K562 (cell line): Measurements from ENCODE around the gene TMEM234. TPM values are rescaled to one million over a fixed set of nuclear protein-coding genes. Genes with fewer than 3 reads are reported as not detected.

Experiments
- ARID1B ChIP-seq: fragments of 450-650 bp; IDR thresholded peaks from 2 replicates; pipeline ENCODE4 v1.6.1; 2016; ENCODE audit warnings: antibody characterized with exemption, mild to moderate bottlenecking, inconsistent platforms
- CEBPB ChIP-seq: fragments of 450-650 bp; IDR thresholded peaks from 2 replicates; pipeline ENCODE4 v1.6.1; 2016; ENCODE audit warnings: missing genetic modification characterization, missing compliant biosample characterization
- CHCHD3 ChIP-seq: fragments of 250-450 bp; sonication (Bioruptor Pico); IDR thresholded peaks from 2 replicates; pipeline ENCODE4 v2.1.2; 2022; ENCODE audit warnings: mild to moderate bottlenecking
- E2F3 ChIP-seq: fragments of 250-450 bp; sonication (Bioruptor Pico); IDR thresholded peaks from 2 replicates; pipeline ENCODE4 v1.4.0; 2020; ENCODE audit warnings: mild to moderate bottlenecking
- ESRRB ChIP-seq: fragments of 250-450 bp; sonication (Bioruptor Pico); IDR thresholded peaks from 2 replicates; pipeline ENCODE4 v1.5.0; 2020; ENCODE audit warnings: mild to moderate bottlenecking, moderate library complexity, borderline replicate concordance
- GABPB2 ChIP-seq: fragments of 250-450 bp; sonication (Bioruptor Pico); conservative IDR thresholded peaks from 2 replicates; pipeline ENCODE4 v1.5.1; 2021; ENCODE audit warnings: mild to moderate bottlenecking
- GTF2E2 ChIP-seq: fragments of 200-800 bp; sonication (Bioruptor generic); IDR thresholded peaks from 2 replicates; pipeline ENCODE4 v1.6.1; 2016; ENCODE audit warnings: missing genetic modification characterization, missing compliant biosample characterization
- HINFP ChIP-seq: fragments of 450-650 bp; conservative IDR thresholded peaks from 2 replicates; pipeline ENCODE4 v1.6.1; 2016; ENCODE audit warnings: missing genetic modification characterization, low read depth, mild to moderate bottlenecking, control low read depth, missing compliant biosample characterization
- KDM1A ChIP-seq, 2 experiments: fragments of 450-650 bp; IDR thresholded peaks; 2 replicates each; pipeline ENCODE4 v1.6.1; 2016; ENCODE audit warnings: mild to moderate bottlenecking in 2 of 2
- LEF1 ChIP-seq: fragments of 450-650 bp; IDR thresholded peaks from 2 replicates; pipeline ENCODE4 v1.6.1; 2016; ENCODE audit warnings: mild to moderate bottlenecking
- NFYB ChIP-seq: IDR thresholded peaks from 2 replicates; pipeline ENCODE4 v1.6.1; 2011; ENCODE audit warnings: mild to moderate bottlenecking, moderate library complexity; ENCODE audit not compliant: insufficient read length; ENCODE audit errors: extremely low read depth
- OTX1 ChIP-seq: fragments of 450-650 bp; formaldehyde crosslinking; IDR thresholded peaks from 2 replicates; pipeline ENCODE4 v1.4.0; 2022; ENCODE audit warnings: mild to moderate bottlenecking
- PRMT5 ChIP-seq: sonication (generic); formaldehyde crosslinking; IDR thresholded peaks from 2 replicates; pipeline ENCODE4 v1.5.0; 2020; ENCODE audit warnings: missing genetic modification reagents
- RBFOX2 ChIP-seq: fragments of 200-400 bp; formaldehyde crosslinking; IDR thresholded peaks from 2 replicates; pipeline ENCODE4 v1.6.1; 2017; ENCODE audit warnings: low read depth, mild to moderate bottlenecking, low read length, moderate library complexity
- SIRT6 ChIP-seq: IDR thresholded peaks from one replicate; pipeline ENCODE4 v1.6.1; 2012; ENCODE audit warnings: low read depth, mild to moderate bottlenecking, control low read depth, inconsistent platforms, low read length, moderate library complexity
- SMARCB1 ChIP-seq: IDR thresholded peaks from 2 replicates; pipeline ENCODE4 v1.6.1; 2011; ENCODE audit warnings: improper control_type of control experiment, low read depth; ENCODE audit not compliant: insufficient read length
- TCF15 ChIP-seq: fragments of 250-450 bp; sonication (Bioruptor Pico); IDR thresholded peaks from 2 replicates; pipeline ENCODE4 v1.8.0; 2022; ENCODE audit warnings: moderate library complexity, mild to moderate bottlenecking, inconsistent platforms
- TGIF2 ChIP-seq: sonication (generic); formaldehyde crosslinking; IDR thresholded peaks from 2 replicates; pipeline ENCODE4 v1.8.1; 2022; ENCODE audit warnings: mild to moderate bottlenecking, missing genetic modification reagents, moderate library complexity
- ZZZ3 ChIP-seq: fragments of 450-650 bp; IDR thresholded peaks from 2 replicates; pipeline ENCODE4 v1.6.1; 2016; ENCODE audit warnings: antibody characterized with exemption, mild to moderate bottlenecking, moderate library complexity
- polyA plus RNA-seq, 8 experiments: library from polyadenylated mRNA; depleted of rRNA in 4 of 8; stranded (reverse) in 5 of 8; unstranded in 3 of 8; fragments of >200 nt; fragmentation: Nextera tagmentation in 2 of 8; fragmentation: Illumina TruSeq in 1 of 8; extraction: Ambion mirVana in 2 of 8; extraction: Trizol in 1 of 8; gene quantifications; 2 replicates each; pipeline versions ENCODE4 v1.2.1 to v1.2.3, GENCODE V29; 2011 to 2014; ENCODE audit warnings: inconsistent platforms in 1 of 8, missing spikeins in 1 of 8
- total RNA-seq, 7 experiments: library from RNA; depleted of rRNA in 6 of 7; stranded (reverse); fragments of >200 nt in 6 of 7; fragmentation: Illumina TruSeq in 2 of 7; extraction: Trizol in 2 of 7; gene quantifications; 2 replicates each; pipeline versions ENCODE4 v1.2.1 to v1.2.3, GENCODE V29; 2011 to 2021; ENCODE audit warnings: low replicate concordance in 1 of 7
- TF ChIP-seq, protein P1 (sequence below): fragments of 450-650 bp; formaldehyde crosslinking; IDR thresholded peaks from 2 replicates; pipeline ENCODE4 v1.4.0; 2020; ENCODE audit warnings: mild to moderate bottlenecking, moderate library complexity

Gene TMEM234
- total and polyA plus RNA-seq, 9 of the 15 experiments (the other 6 are each of a cell fraction or from before 2014, with no cell fraction given) = 5.0 to 12.9 (median 7.6) TPM

DNA sequence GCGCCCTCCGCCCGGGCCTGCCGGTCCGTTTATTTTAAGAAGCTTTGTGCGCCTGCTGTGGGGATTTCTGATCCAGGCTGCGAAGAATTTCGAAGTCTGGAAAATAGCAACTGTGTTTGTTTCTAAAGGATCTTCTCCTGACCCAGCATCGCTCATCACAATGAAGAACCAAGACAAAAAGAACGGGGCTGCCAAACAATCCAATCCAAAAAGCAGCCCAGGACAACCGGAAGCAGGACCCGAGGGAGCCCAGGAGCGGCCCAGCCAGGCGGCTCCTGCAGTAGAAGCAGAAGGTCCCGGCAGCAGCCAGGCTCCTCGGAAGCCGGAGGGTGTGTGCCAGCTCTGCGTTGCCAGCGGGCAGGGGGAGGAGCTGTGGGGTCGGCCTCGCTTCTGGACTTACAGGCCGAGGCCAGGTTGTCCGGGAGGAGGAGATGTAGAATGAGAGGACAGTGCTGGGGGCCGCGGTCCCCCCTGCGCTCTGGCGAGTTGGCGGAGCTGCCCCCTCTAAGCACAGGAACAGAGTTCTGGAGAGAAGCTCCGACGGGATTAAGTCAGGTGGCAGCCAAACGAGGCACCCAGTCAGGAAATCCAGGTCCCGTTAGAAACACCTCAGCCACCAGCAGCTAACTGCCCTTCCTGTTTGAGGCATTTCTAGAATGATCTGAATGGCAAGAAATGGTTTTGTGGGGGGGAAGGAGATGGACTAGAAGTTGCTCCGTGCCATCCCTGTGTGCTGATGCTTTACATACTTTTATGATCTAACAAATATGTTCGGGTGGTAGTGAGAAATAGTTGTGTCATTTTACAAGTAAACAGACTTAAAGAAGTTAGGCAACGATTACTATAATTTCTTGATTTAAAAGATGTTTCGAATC lies 41.7 kb downstream of the TMEM234 start (continued):
- TF ChIP-seq TCF15 (CRISPR knock-in tag) = no peak
- TF ChIP-seq SIRT6 = no peak
- no peak for TF ChIP-seq HINFP
- no peak for TF ChIP-seq NFYB
- TF ChIP-seq CEBPB (tag) = no peak
- no peak for TF ChIP-seq E2F3 (CRISPR knock-in tag)
- TF ChIP-seq TGIF2 (CRISPR knock-in tag) = no peak
- no peak for TF ChIP-seq ESRRB (CRISPR knock-in tag)
- no peak for TF ChIP-seq GTF2E2 (tag)
- no peak for TF ChIP-seq ZZZ3
- TF ChIP-seq KDM1A (IDR thresholded peaks at IDR 0.05) = no peak
- TF ChIP-seq, protein P1, sequence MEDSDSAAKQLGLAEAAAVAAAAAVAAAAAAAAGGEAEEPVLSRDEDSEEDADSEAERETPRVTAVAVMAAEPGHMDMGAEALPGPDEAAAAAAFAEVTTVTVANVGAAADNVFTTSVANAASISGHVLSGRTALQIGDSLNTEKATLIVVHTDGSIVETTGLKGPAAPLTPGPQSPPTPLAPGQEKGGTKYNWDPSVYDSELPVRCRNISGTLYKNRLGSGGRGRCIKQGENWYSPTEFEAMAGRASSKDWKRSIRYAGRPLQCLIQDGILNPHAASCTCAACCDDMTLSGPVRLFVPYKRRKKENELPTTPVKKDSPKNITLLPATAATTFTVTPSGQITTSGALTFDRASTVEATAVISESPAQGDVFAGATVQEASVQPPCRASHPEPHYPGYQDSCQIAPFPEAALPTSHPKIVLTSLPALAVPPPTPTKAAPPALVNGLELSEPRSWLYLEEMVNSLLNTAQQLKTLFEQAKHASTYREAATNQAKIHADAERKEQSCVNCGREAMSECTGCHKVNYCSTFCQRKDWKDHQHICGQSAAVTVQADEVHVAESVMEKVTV (CRISPR knock-in tag) = no peak
- no peak for TF ChIP-seq SMARCB1
- TF ChIP-seq PRMT5 (CRISPR knock-in tag) = no peak
- TF ChIP-seq GABPB2 (CRISPR knock-in tag) = no peak
- no peak for TF ChIP-seq RBFOX2
- TF ChIP-seq ARID1B = no peak
- no peak for TF ChIP-seq OTX1 (CRISPR knock-in tag)
- no peak for TF ChIP-seq LEF1
- no peak for TF ChIP-seq CHCHD3
